MG63 (cell line): ENCODE results near the gene ZIC2. TPM values are rescaled to one million over a fixed set of nuclear protein-coding genes. Genes with fewer than 3 reads are reported as not detected.

Source experiments
- DNase-seq: peaks from one replicate; pipeline ENCODE4 v3.0.0-alpha.2; 2020
- H3K27me3 ChIP-seq: fragments of 250-450 bp; sonication (Bioruptor Pico); 2 replicates; pipeline ENCODE4 v1.5.1; 2020; ENCODE audit warnings: mild to moderate bottlenecking, moderate library complexity
- H3K36me3 ChIP-seq: fragments of 250-450 bp; sonication (Bioruptor Pico); 2 replicates; pipeline ENCODE4 v1.5.1; 2020; ENCODE audit warnings: mild to moderate bottlenecking, moderate library complexity
- H3K4me3 ChIP-seq: fragments of 250-450 bp; sonication (Bioruptor Pico); 2 replicates; pipeline ENCODE4 v1.5.1; 2020; ENCODE audit warnings: mild to moderate bottlenecking, moderate library complexity
- H3K9me3 ChIP-seq: fragments of 250-450 bp; sonication (Bioruptor Pico); 2 replicates; pipeline ENCODE4 v1.5.1; 2020; ENCODE audit warnings: mild to moderate bottlenecking, moderate library complexity
- total RNA-seq: library from RNA; depleted of rRNA; stranded (reverse); fragments of >200 nt; shearing (Covaris generic); gene quantifications from 2 replicates; pipeline ENCODE4 v1.2.3, GENCODE V29; 2014; ENCODE audit warnings: low replicate concordance

Gene ZIC2
- total RNA-seq, 1 experiment from 2014 or later, result 5.2 TPM

DNA sequence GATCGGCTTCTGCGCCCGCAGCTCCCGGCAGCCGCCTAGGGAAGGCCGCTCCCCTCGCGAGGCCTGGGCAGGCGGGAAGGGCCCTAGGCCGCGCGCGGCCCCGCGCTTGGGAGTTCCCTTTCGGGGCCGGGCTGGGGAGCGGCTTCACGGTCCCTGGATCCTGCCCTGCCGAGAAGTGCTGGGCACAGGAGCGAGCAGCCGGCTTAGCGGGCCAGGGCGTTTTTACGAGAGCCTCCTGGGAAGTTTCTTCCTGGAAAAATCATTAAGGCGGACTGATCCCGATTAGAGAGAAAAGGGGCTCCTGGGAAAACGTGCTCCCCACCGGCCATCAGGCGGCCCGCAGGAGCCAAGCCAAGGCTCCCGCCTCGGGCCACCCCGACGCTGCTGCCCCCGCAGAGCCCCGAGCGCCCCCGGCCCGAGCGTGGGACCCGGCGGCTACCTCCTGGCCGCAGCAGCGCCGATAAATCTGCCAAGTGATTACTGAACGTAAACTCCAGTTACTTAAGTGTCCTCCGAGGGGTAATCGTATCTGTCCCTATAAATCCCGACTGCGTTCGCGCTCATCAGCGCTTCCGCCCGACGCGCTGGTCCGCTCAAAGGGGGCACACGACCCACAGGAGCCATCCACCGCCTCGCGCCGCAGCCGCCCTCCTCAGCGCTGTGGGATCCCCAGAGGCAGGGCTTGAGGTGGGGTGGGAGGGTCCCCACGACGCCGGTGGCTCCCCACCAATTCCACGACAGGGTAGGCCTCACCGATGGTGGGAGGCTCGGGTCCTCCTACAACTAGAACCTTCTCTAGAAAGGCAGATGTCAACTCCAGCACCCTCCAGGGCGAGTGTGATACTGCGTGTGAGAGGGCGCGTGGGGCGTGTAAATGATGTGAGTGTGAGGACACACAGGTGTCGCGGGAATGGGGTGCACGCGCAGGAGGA lies 12.8 kb upstream of the ZIC2 start:
- Histone ChIP-seq H3K27me3 (no peaks in the 10 kb centered on the region), H3K9me3 (no peaks in the 10 kb centered on the region), H3K4me3 (peak overlapping the region; percentile 73), H3K36me3 (peaks cover 29% of the 10 kb centered on the region)
- peak; percentile 53 for DNase-seq

DNA sequence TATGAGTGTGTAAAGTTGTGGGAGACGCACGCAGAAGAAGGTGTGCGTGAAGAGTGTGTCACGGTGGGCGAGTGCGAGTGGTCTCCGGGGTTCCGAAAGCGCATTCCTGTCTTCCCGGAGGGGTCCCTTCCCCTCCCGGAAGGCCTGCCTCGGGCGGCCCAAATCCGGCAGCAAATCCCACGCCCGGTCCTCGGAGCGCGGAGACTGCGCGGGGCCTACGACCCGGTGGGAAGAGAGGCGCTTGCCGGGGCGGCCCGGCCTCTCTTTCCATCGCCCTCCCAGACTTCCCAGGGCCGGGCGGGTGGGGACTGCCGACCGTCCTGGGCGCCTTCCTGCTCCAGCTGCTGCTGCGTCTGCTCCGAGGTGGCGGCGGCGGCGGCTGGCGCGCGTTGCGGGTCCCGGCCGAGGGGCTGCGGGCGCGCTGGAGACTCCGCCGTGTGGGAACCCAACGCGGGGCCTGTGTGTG lies 12.1 kb upstream of the ZIC2 start:
- DNase-seq, result no peak
- Histone ChIP-seq H3K27me3 (no peaks in the 10 kb centered on the region), H3K9me3 (no peaks in the 10 kb centered on the region), H3K4me3 (peak overlapping the region; percentile 73), H3K36me3 (peaks cover 24% of the 10 kb centered on the region)

DNA sequence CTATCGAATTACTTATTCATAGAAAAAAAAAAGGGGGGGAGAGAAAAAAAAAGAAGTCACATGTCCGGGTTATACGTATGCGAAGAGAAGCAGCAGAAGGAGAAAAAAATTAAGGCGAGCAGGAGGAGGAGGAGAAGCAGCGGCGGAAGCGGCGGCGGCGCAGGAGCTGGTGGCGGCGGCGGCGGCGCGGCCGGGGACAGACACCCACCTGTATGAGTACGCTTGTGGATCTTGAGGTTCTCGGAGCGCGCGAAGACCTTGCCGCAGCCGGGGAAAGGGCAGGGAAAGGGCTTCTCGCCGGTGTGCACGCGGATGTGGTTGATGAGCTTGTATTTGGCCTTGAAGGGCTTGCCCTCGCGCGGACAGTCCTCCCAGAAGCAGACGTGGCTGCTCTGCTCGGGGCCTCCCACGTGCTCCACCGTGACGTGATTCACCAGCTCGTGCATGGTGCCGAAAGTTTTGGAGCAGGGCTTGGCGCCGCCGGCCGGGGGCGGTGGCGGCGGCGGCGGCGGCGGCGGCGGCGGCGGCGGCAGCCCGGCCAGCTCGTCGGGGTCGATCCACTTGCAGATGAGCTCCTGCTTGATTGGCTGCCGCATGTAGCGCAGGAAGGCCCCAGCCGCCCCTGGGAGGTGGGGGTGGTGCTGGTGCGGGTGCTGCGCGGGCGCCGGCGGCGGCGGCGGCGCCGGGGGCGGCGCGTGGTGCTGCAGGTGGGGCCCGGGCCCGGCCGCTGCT lies 11.5 kb upstream of the ZIC2 start:
- H3K9me3 ChIP-seq, result no peaks in the 10 kb centered on the region
- H3K27me3 ChIP-seq, result no peaks in the 10 kb centered on the region
- peak; percentile 88 for DNase-seq
- peaks cover 21% of the 10 kb centered on the region for H3K36me3 ChIP-seq
- peak overlapping the region; percentile 73 for H3K4me3 ChIP-seq

DNA sequence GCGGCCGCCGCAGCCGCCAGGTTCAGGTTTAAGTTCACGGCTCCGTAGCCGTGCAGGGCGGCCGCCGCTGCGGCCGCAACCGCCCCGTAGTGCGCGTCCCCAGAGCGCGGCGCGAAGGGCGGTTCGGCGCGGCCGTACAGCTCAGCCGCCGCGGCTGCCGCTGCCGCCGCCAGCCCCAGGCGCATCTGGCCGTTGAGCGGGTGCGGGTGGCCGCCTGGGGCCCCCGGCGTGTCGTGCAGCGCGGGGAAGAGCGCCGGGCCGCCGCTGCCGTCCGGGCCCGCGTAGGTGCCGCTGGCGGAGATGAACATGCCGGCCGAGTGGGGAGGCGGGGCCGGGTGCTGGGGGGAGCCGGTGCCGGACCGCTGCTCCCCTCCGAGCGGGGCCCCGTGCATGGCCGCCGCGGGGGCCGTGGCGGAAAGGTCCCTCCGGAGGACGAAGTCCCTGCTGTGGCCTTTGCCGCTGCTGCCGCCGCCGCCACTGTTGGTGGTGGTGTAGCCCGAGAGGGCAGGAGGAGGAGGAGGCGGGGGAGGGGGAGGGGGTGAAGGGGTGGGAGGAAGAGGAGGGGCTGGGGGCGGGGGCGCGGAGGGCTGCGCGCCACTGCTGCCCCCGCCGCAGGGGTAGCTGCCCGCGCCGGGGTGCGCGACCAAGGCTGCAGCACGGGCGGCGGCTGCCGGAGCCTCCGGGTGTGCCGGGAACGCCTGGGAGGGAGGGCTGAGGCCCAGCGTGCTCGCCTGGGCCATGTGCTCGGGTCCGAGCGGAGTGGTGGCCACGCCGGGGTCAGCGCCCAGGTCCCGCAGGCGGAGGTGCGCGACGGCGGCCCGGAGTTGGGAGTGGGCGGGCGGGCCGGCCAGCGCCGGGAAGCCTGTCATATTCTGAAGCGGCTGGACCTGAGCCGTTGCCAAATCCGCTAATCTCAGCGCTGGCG lies 10.7 kb upstream of the ZIC2 start:
- H3K9me3 ChIP-seq, result no peaks in the 10 kb centered on the region
- no peaks in the 10 kb centered on the region for H3K27me3 ChIP-seq
- H3K4me3 ChIP-seq, result peak overlapping the region; percentile 54
- DNase-seq, result peak; percentile 66
- H3K36me3 ChIP-seq, result peaks cover 13% of the 10 kb centered on the region

DNA sequence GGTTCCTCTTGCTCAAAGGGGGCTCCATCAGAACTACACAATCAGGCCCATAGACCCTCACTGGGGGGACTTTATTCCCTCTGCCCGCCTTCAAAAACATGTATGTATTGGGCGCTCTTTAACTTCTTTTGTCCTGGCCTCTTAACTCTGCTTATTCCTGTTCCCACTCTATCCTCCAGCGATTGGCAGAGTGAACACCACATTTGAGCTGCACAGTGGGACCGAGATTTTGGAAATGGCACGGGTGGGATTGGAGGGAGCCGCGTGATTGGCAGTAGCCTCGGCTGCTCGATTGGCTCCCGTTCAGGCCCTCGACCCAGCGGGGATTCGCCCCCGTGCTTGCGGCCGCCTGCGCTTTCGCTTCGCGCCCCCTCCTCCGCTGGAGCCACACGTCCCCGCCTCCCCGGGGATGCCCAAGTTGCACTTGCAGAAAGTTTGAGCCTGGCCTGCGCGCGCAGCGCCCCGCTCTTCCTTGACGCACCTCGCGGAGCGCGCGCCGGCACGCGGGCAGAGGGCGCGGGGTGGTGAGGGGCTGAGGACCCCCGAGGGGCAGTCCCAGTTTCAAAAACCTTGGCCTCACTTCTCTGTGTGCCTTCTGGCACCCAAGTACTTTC lies 9.9 kb upstream of the ZIC2 start, which contains the start of gene ZIC5:
Gene ZIC5 (minus strand): TSS at position 192 of the 614 bp plus-strand sequence. CDS start 164 bp downstream, at position 28.
- Histone ChIP-seq H3K36me3 (peaks cover 13% of the 10 kb centered on the region), H3K9me3 (no peaks in the 10 kb centered on the region), H3K27me3 (no peaks in the 10 kb centered on the region), H3K4me3 (peak within 1 kb of the TSS; percentile 54)
- DNase-seq, result no peak

DNA sequence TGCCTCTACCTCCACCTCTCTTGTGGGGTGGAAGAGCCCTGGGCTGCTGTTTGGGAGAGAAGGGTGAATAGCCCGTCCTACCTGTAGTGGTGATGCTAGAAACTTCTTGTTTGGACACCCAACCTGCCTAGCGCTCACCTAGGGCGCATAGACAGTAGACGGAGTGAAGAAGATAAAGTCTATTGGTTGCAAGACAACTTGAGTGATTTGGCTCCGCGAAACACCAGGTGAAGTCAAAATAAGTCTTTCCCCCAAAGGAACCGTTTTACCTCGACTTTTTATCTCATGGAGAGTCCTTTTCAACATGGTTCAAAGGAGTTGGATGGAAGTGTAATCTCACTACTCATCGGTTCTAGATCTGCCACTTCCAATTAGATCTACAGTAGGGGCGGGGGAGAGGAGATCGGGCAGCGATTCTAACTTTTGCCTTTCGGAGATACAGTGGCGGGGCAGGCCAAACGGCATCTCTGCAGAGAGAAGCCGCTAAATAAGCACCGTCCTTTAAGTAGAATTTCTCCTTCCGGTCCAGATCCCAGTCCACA lies 9.3 kb upstream of the ZIC2 start:
- DNase-seq, result no peak
- Histone ChIP-seq H3K9me3 (no peaks in the 10 kb centered on the region), H3K4me3 (no peak overlapping the region), H3K36me3 (peaks cover 10% of the 10 kb centered on the region), H3K27me3 (no peaks in the 10 kb centered on the region)

DNA sequence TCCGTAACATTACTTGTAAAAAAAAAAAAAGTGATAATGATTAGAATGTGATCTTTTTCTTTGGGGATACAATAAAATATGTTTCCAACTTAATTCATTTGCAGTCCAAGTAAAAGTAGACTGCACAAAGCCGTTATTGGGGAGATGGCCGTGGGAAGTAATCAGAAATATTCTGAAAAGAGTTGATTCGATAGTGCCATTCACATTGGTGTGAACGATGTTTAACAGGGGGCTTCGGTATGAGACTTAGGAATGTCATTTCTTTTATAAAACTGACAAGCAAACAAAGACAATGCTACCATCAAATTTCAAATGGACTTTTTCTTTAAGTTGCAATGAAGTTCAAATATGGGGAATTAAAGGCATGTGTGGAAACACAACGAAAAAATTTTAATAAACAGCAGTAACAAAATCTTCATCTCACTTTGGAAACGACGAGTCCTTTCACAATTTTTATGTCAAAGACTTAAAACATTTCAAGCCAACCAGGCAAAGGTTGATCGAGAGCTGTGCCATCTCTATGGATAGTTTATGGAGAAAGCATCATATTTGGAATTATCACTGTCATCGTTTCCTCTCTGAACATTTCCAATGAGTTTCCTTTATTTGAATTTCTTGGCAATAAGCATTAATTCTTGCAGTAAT lies 8.3 kb upstream of the ZIC2 start:
- DNase-seq, result no peak
- Histone ChIP-seq H3K9me3 (no peaks in the 10 kb centered on the region), H3K4me3 (no peak overlapping the region), H3K36me3 (peaks cover 7% of the 10 kb centered on the region), H3K27me3 (no peaks in the 10 kb centered on the region)

DNA sequence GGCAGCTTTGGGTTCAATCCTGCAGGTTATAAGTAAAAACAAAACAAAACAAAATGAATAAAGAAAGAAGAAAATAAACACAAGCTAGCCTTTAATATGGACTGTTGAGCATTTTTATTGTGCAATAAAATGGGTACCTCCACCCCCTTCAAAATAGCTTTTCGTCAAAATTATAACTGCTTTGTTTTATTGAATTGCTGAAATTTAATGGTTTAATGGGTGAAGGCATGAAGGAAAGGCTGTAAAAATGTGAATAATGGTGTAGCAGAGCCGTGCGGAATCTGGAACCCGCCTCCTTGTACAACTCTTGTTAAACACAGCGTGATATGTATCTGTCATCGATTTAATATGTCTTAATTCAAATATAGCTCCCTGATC lies 7.8 kb upstream of the ZIC2 start:
- peaks cover 7% of the 10 kb centered on the region for H3K36me3 ChIP-seq
- no peak for DNase-seq
- no peaks in the 10 kb centered on the region for H3K9me3 ChIP-seq
- no peak overlapping the region for H3K4me3 ChIP-seq
- H3K27me3 ChIP-seq, result no peaks in the 10 kb centered on the region

DNA sequence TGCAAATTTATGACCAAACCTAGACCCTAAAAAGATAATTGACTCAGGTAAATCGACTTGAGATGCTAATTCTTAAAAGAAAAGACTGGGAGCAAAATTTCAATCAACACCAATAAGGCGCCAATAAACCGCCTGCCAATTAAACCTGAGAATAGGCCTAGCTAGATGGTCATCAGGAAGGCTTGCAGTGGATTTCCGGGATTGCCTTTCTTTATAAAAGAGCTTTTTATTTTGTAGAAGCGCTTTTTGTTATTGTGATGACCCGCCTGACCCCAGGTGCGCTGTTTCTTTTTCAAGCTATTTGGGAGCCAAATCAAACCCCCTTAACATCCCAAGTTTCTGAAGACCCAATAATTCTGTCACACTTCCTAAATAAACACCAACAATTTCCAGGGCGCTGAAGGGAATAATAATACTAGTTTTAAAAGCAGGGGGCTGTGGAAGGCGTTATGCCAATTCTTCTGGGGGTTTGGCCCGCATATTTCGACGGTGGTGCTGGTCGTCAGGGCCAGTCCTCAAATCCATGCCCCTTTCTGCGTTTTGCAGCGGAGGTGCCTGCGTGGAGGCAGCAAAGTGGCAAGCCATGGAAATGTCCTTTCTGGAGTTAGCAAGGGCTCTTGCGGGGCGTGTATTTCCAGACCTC lies 7.2 kb upstream of the ZIC2 start:
- Histone ChIP-seq H3K27me3 (no peaks in the 10 kb centered on the region), H3K9me3 (no peaks in the 10 kb centered on the region), H3K4me3 (no peak overlapping the region), H3K36me3 (peaks cover under 1% of the 10 kb centered on the region)
- no peak for DNase-seq

DNA sequence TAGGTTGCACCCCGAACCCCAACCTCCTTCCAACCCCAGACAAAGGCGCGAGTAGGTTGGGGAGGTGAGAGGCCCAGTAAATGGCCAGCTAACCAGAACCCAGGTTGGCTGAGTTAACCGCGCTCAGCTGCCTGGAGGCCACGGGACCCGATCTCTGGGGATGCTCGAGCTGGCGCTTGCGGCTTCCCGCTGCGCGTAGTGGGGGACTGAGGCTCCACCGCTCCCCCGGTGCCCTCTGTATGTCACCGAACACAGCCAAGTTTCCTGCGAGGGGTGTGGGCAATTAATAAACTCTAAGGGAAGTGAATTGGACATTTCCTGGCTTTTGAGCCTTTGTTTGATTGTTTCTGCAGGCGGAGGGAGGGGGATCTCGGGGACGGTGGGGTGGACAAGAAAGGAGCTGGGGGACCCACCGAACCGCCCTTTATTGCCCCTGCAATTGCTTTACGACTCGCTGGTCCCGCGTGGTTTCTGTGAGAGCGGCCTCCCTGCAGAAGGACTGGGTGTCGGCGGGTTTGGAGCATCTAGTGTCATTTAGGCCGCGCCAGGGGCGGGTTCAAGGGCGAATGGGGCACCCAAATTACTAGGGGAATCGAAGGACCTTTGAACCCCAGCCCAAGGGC lies 6.5 kb upstream of the ZIC2 start:
- no peaks in the 10 kb centered on the region for H3K27me3 ChIP-seq
- no peaks in the 10 kb centered on the region for H3K9me3 ChIP-seq
- no peak for DNase-seq
- H3K4me3 ChIP-seq, result no peak overlapping the region
- H3K36me3 ChIP-seq, result no peaks in the 10 kb centered on the region

DNA sequence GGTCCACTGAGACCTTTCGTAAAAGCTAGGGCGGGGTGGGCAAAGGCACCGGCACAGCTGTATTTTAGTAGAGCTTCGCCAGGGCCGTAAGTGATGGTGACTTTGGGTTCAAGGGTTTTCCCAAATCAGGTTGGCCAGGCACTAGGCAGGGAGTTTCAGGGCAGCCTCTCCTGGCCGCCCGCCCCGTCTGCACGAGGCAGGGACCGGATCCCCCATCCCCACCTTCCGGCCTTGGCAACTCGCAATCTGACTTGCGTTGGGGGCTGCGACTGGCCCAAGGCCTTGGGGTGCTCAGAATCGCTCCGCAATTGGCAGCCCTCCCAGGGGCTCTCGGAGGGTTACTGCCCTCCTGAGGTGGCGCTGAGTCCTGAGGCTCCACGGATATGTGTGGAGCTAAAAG lies 6.0 kb upstream of the ZIC2 start:
- no peaks in the 10 kb centered on the region for H3K36me3 ChIP-seq
- H3K4me3 ChIP-seq, result no peak overlapping the region
- DNase-seq, result no peak
- no peaks in the 10 kb centered on the region for H3K9me3 ChIP-seq
- H3K27me3 ChIP-seq, result no peaks in the 10 kb centered on the region

DNA sequence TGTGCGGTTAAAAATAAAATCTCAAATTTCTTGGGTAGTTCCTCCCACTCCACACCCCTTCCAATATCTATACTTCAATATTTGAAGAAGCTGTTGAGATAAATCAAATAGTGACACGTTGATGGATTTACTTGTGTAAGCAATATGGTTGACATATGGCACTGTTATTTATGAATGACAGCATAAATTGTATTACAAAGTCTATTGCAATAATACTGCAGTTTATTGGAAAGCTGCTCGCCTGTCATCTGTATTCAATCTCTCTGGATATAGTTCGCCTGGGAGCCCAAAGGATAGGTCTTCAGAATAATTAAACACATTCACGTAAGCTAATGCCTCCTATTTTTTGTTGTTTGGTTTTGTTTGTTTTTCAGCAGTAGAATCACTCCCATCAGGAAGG lies 5.0 kb upstream of the ZIC2 start:
- no peaks in the 10 kb centered on the region for H3K27me3 ChIP-seq
- DNase-seq, result no peak
- H3K9me3 ChIP-seq, result no peaks in the 10 kb centered on the region
- H3K4me3 ChIP-seq, result no peak overlapping the region
- H3K36me3 ChIP-seq, result no peaks in the 10 kb centered on the region

DNA sequence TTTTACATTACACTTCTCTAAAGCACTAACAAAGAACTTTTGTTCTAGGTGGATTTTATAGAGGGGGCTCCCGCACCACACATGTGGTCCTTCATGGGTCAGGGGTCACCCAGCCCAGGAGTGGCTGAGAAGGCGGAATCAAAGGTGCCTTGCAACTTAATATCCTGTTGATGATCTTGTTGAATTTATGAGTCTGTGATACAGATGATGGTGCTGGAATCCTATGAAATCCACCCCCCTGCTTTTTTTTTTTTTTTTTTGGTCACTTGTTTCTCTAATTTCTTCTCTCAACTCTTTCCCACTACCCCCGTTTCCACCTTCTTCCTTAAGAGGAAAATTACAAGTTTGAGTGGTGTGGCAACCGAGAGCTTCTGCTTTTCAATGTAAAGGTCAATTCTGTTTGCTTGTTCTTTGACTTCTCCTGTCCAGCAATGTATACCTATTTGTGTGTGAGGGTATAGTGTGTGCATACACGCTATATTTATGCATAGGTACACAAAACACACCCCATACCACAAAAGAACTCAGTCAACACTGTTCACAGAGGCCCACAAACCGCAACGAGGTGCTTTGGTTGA lies 4.2 kb upstream of the ZIC2 start:
- no peak for DNase-seq
- Histone ChIP-seq H3K9me3 (no peaks in the 10 kb centered on the region), H3K4me3 (no peak overlapping the region), H3K27me3 (no peaks in the 10 kb centered on the region), H3K36me3 (no peaks in the 10 kb centered on the region)

DNA sequence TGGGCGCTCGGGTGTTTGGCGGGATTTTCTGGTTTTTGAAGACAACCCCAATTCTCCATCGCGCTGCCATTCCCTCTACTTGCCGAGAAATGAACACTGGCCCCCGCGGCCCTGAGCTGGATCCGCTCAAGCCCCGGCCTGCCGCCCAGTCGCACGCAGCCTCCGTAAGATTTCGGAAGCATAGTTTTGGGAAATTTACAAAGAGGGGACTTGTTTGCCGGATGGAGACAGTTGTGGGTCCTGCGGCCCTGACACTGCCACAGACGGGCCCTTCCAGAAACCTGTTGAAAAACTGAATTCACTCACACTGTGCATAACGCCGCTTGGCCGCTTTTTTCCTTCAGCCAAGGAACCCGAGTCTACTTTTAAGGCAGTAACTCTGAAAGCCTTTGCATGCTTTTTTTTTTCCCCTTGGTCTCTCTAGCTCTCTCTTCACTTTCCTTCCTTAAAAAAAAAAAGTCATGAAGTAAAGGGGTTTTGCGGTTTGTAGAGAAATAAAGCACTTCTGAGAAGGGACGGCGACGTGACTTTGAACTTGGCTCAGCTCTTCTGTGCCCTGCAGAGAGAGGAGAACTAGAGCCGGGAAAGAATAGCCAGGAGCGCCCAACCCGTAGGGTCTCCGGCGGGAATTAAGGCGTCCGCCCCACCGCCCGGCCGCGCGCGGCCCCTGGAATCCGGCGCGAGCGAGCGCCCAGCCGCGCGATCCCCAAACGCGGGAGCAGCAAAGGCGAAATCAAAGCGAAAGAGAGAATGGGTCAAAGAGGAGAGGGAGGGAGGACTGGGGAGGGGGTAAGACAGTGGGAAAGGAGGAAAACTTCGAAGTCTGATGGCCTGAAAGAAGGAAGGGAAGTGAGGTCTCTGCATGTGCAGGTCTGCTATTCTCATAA lies 3.4 kb upstream of the ZIC2 start:
- H3K36me3 ChIP-seq, result peaks cover 7% of the 10 kb centered on the region
- H3K9me3 ChIP-seq, result no peaks in the 10 kb centered on the region
- peak overlapping the region; percentile 85 for H3K4me3 ChIP-seq
- DNase-seq, result no peak
- H3K27me3 ChIP-seq, result no peaks in the 10 kb centered on the region
